Smooth muscle cell of the brain vasculature (primary cell): ENCODE measurements around the gene DOC2A.
"Not testable (repeated sequence)": the region's sequence is repeated elsewhere in the genome, so short reads cannot be mapped to it uniquely, and the experiment has no call there.

ENCODE experiments used
- DNase-seq: peaks from one replicate; pipeline ENCODE4 v3.0.0-alpha.2; 2012; ENCODE audit warnings: low read depth, low spot score

Gene DOC2A

GRCh38 chr16:30027588-30028437 lies 17.0 kb upstream of the DOC2A start:
- DNase-seq, result no peak

GRCh38 chr16:30026449-30026848 lies 15.6 kb upstream of the DOC2A start:
- DNase-seq, result no peak

- no peak for DNase-seq
Measured at GRCh38 chr16:30025574-30025973, 14.7 kb upstream of the DOC2A start.

GRCh38 chr16:30025156-30025555 lies 14.3 kb upstream of the DOC2A start:
- no peak for DNase-seq

- no peak for DNase-seq
Measured at GRCh38 chr16:30024451-30024850, 13.6 kb upstream of the DOC2A start.

GRCh38 chr16:30023586-30023985 lies 12.8 kb upstream of the DOC2A start:
- no peak for DNase-seq

GRCh38 chr16:30022887-30023286 lies 12.1 kb upstream of the DOC2A start, which contains the start of gene C16orf92:
Gene C16orf92, plus strand, starts transcription at chr16:30023198. Its CDS starts 143 bp downstream, at chr16:30023341.
- no peak for DNase-seq

- no peak for DNase-seq
Measured at GRCh38 chr16:30018731-30019158, 7.9 kb upstream of the DOC2A start.

GRCh38 chr16:30017937-30018336 lies 7.1 kb upstream of the DOC2A start:
- not testable (repeated sequence) for DNase-seq

- DNase-seq, result no peak
Measured at GRCh38 chr16:30017277-30017656, 6.4 kb upstream of the DOC2A start.

GRCh38 chr16:30016555-30017276 lies 5.9 kb upstream of the DOC2A start:
- DNase-seq, result no peak

- not testable (repeated sequence) for DNase-seq
Measured at GRCh38 chr16:30015450-30015849, 4.6 kb upstream of the DOC2A start.

GRCh38 chr16:30012598-30012997 lies 1.8 kb upstream of the DOC2A start:
- not testable (repeated sequence) for DNase-seq

GRCh38 chr16:30011714-30012504 lies 1.1 kb upstream of the DOC2A start:
- no peak for DNase-seq

GRCh38 chr16:30009990-30010843 lies 610 bp downstream of the DOC2A start:
- no peak for DNase-seq

GRCh38 chr16:30009085-30009862 lies 1.6 kb downstream of the DOC2A start:
- DNase-seq, result no peak

- no peak for DNase-seq
Measured at GRCh38 chr16:30007378-30007895, 3.4 kb downstream of the DOC2A start.

GRCh38 chr16:30006659-30007377 lies 4.0 kb downstream of the DOC2A start:
- no peak for DNase-seq

- no peak for DNase-seq
Measured at GRCh38 chr16:30006095-30006473, 4.7 kb downstream of the DOC2A start.
